HepG2 (cell line): Measurements from ENCODE around the gene SLC9B2. TPM values are rescaled to one million over a fixed set of nuclear protein-coding genes. Genes with fewer than 3 reads are reported as not detected.

Experiments
- E2F2 ChIP-seq: sonication (generic); formaldehyde crosslinking; IDR thresholded peaks from 2 replicates; pipeline ENCODE4 v1.4.0; 2020; ENCODE audit warnings: missing genetic modification reagents, borderline replicate concordance
- ETV6 ChIP-seq: sonication (generic); formaldehyde crosslinking; conservative IDR thresholded peaks from 2 replicates; pipeline ENCODE4 v1.4.0; 2020; ENCODE audit warnings: missing genetic modification reagents
- GMEB2 ChIP-seq: IDR thresholded peaks from 2 replicates; pipeline ENCODE4 v1.6.1; 2016; ENCODE audit warnings: missing biosample characterization, missing genetic modification reagents, low read depth
- GTF3A ChIP-seq: sonication (generic); formaldehyde crosslinking; conservative IDR thresholded peaks from 2 replicates; pipeline ENCODE4 v1.4.0; 2020; ENCODE audit warnings: mild to moderate bottlenecking, missing genetic modification reagents
- JDP2 ChIP-seq: sonication (generic); formaldehyde crosslinking; IDR thresholded peaks from 2 replicates; pipeline ENCODE4 v1.8.1; 2022; ENCODE audit warnings: missing genetic modification reagents, borderline replicate concordance
- LRRFIP1 ChIP-seq: sonication (generic); formaldehyde crosslinking; conservative IDR thresholded peaks from 2 replicates; pipeline ENCODE4 v1.4.0; 2020; ENCODE audit warnings: missing genetic modification reagents
- RBM39 ChIP-seq: fragments of 200-400 bp; formaldehyde crosslinking; IDR thresholded peaks from one replicate; pipeline ENCODE4 v1.6.1; 2018; ENCODE audit warnings: antibody characterized with exemption, mild to moderate bottlenecking, low read depth, low read length; ENCODE audit not compliant: poor library complexity, severe bottlenecking
- ZBTB1 ChIP-seq: sonication (generic); formaldehyde crosslinking; IDR thresholded peaks from 2 replicates; pipeline ENCODE4 v1.4.0; 2020; ENCODE audit warnings: missing genetic modification reagents, borderline replicate concordance
- ZBTB14 ChIP-seq: sonication (generic); formaldehyde crosslinking; IDR thresholded peaks from 2 replicates; pipeline ENCODE4 v1.4.0; 2020; ENCODE audit warnings: missing genetic modification reagents
- ZBTB38 ChIP-seq: sonication (generic); formaldehyde crosslinking; IDR thresholded peaks from 2 replicates; pipeline ENCODE4 v1.5.1; 2020; ENCODE audit warnings: mild to moderate bottlenecking, missing genetic modification reagents
- ZNF160 ChIP-seq: sonication (generic); formaldehyde crosslinking; IDR thresholded peaks from 2 replicates; pipeline ENCODE4 v1.8.0; 2022; ENCODE audit warnings: mild to moderate bottlenecking, inconsistent platforms, missing genetic modification reagents
- ZNF441 ChIP-seq: sonication (generic); formaldehyde crosslinking; IDR thresholded peaks from 2 replicates; pipeline ENCODE4 v1.7.0; 2021; ENCODE audit warnings: missing genetic modification reagents, borderline replicate concordance
- ZNF546 ChIP-seq: sonication (generic); formaldehyde crosslinking; conservative IDR thresholded peaks from 2 replicates; pipeline ENCODE4 v1.8.1; 2023; ENCODE audit warnings: mild to moderate bottlenecking, missing genetic modification reagents
- ZNF672 ChIP-seq: sonication (generic); formaldehyde crosslinking; IDR thresholded peaks from 2 replicates; pipeline ENCODE4 v1.8.1; 2022; ENCODE audit warnings: missing genetic modification reagents
- ZNF773 ChIP-seq: sonication (generic); formaldehyde crosslinking; IDR thresholded peaks from 2 replicates; pipeline ENCODE4 v1.4.0; 2020; ENCODE audit warnings: missing genetic modification reagents, borderline replicate concordance
- ZNF780A ChIP-seq: sonication (generic); formaldehyde crosslinking; IDR thresholded peaks from 2 replicates; pipeline ENCODE4 v1.8.0; 2022; ENCODE audit warnings: mild to moderate bottlenecking, missing genetic modification reagents, moderate library complexity
- ZNF790 ChIP-seq: sonication (generic); formaldehyde crosslinking; IDR thresholded peaks from 2 replicates; pipeline ENCODE4 v1.8.0; 2022; ENCODE audit warnings: missing genetic modification reagents, mild to moderate bottlenecking, borderline replicate concordance
- polyA plus RNA-seq, 8 experiments: library from polyadenylated mRNA; depleted of rRNA in 3 of 8; stranded (reverse) in 7 of 8; unstranded in 1 of 8; fragments of >200 nt; fragmentation: Illumina TruSeq in 4 of 8; extraction: Trizol in 4 of 8; gene quantifications; 2 replicates each; pipeline versions ENCODE4 v1.2.1 to v1.2.3, GENCODE V29; 2011 to 2016; ENCODE audit warnings: low read depth in 4 of 8, missing spikeins in 1 of 8, mixed read lengths in 1 of 8; ENCODE audit not compliant: insufficient read depth in 1 of 8
- total RNA-seq, 5 experiments: library from RNA; depleted of rRNA; stranded (reverse); fragments of >200 nt; fragmentation: Illumina TruSeq; extraction: Trizol; gene quantifications; 2 replicates each; pipeline ENCODE4 v1.2.3, GENCODE V29; 2016; ENCODE audit warnings: low read depth in 1 of 5
- TF ChIP-seq, protein P1 (sequence below): sonication (generic); formaldehyde crosslinking; IDR thresholded peaks from 2 replicates; pipeline ENCODE4 v1.4.0; 2020; ENCODE audit warnings: low read depth, missing genetic modification reagents

The SLC9B2 gene
- total and polyA plus RNA-seq, 2 of the 13 experiments (the other 11 are each of a cell fraction or from before 2014, with no cell fraction given), result 23.5 to 38.5 TPM

DNA sequence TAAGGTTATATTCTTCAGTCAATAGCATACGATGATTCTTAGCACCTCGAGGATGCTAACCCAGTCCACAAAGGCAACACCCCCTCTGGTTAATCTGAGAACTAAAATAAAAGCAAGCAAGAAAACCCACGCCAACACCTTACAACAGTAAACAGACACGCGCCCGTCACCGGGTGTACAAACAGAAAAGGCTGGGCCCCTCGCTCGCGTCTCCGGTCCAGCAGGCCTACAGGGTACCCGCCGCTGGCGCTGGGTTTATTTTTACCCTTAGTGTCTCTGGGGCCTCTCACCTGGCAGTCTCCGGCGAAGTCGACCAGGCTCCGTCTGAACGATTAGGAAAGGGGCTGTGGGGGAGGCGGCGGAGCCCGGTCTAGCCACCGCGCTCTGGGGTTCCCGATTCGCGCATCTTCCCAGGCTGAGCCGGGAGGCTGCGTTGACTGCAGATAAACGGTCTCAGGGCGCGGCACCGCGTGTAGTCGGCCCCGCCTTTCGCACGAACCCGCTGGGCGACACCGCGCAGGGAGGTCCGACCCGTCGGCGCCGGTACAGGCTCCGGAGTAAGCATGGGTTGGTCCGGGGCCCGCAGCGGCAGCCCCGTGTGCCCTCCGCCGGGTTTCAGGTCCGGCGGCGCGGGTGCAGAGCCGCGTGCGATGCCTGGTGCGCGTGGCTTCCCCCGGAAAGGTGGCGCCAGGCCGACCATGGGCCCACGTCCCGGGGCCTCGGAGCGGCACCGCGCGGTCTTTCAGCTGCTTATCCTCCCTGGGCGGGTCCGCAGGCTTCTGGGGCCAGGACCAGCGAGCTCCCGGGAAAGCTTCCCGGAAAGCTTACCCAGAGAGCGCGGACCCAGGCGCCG, 441 bp downstream of the SLC9B2 start (continued):
- TF ChIP-seq, protein P1, sequence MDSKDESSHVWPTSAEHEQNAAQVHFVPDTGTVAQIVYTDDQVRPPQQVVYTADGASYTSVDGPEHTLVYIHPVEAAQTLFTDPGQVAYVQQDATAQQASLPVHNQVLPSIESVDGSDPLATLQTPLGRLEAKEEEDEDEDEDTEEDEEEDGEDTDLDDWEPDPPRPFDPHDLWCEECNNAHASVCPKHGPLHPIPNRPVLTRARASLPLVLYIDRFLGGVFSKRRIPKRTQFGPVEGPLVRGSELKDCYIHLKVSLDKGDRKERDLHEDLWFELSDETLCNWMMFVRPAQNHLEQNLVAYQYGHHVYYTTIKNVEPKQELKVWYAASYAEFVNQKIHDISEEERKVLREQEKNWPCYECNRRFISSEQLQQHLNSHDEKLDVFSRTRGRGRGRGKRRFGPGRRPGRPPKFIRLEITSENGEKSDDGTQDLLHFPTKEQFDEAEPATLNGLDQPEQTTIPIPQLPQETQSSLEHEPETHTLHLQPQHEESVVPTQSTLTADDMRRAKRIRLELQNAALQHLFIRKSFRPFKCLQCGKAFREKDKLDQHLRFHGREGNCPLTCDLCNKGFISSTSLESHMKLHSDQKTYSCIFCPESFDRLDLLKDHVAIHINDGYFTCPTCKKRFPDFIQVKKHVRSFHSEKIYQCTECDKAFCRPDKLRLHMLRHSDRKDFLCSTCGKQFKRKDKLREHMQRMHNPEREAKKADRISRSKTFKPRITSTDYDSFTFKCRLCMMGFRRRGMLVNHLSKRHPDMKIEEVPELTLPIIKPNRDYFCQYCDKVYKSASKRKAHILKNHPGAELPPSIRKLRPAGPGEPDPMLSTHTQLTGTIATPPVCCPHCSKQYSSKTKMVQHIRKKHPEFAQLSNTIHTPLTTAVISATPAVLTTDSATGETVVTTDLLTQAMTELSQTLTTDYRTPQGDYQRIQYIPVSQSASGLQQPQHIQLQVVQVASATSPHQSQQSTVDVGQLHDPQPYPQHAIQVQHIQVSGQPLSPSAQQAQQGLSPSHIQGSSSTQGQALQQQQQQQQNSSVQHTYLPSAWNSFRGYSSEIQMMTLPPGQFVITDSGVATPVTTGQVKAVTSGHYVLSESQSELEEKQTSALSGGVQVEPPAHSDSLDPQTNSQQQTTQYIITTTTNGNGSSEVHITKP (CRISPR knock-in tag), result no peak
- TF ChIP-seq ZBTB38 (CRISPR knock-in tag) (no peak; the same call in 1 of the 2 replicates), JDP2 (no peak), GMEB2 (CRISPR knock-in tag) (no peak), LRRFIP1 (CRISPR knock-in tag) (no peak), E2F2 (CRISPR knock-in tag) (no peak; the same call in 1 of the 2 replicates), ZNF672 (CRISPR knock-in tag) (no peak), ZBTB14 (peak; percentile 62), ETV6 (CRISPR knock-in tag) (no peak; the same call in none of the 2 replicates), ZBTB1 (CRISPR knock-in tag) (no peak), GTF3A (CRISPR knock-in tag) (no peak), ZNF546 (CRISPR knock-in tag) (peak; percentile 81; the same call in 1 of the 2 replicates), ZNF790 (0 out of 2 replicates have a peak, but pooled peaks have one; percentile 14), ZNF160 (CRISPR knock-in tag) (peak; percentile 47; the same call in 1 of the 2 replicates), RBM39 (peak; percentile 85), ZNF441 (CRISPR knock-in tag) (peak; percentile 47; the same call in 1 of the 2 replicates), ZNF773 (CRISPR knock-in tag) (no peak), ZNF780A (no peak)
